ENCODE data around the gene SNTG2. TPM values are rescaled to one million over a fixed set of nuclear protein-coding genes. Genes with fewer than 3 reads are reported as not detected.

SNTG2 gene
- total RNA-seq, 4 donors from 2014 or later = 1.7 to 5.9 (median 2.0) TPM; not detected in 1

DNA sequence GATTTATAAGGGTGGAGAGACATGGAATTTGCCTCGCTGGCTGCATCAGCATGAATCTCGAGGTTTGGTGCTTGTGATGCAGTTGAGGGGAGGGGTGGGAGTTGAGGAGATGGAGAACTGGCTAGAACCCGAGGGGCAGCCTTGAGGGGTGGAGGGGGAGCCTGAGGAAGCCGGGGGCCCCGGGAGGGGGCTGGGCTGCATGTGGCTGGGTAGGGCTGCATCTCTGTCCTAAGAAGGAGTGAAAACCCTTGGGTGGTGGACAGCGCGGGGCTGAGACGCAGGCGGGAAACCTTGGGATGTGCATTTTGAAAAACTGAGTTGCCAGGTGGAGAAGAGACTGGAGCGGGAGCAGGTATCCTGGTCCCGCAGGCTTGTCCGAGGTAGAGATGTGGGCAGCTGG, 64.2 kb downstream of the SNTG2 start:
- no peak overlapping the region for H3K27ac ChIP-seq
- no peak for DNase-seq
- H3K4me3 ChIP-seq = no peak overlapping the region
- H3K27me3 ChIP-seq = no peaks in the 10 kb centered on the region
- intact Hi-C loops (cut with DNase I) = no loop called here
- H3K9me3 ChIP-seq = no peaks in the 10 kb centered on the region
- no peak for TF ChIP-seq POLR2A (IDR thresholded peaks at IDR 0.05)
- TF ChIP-seq, protein P1, sequence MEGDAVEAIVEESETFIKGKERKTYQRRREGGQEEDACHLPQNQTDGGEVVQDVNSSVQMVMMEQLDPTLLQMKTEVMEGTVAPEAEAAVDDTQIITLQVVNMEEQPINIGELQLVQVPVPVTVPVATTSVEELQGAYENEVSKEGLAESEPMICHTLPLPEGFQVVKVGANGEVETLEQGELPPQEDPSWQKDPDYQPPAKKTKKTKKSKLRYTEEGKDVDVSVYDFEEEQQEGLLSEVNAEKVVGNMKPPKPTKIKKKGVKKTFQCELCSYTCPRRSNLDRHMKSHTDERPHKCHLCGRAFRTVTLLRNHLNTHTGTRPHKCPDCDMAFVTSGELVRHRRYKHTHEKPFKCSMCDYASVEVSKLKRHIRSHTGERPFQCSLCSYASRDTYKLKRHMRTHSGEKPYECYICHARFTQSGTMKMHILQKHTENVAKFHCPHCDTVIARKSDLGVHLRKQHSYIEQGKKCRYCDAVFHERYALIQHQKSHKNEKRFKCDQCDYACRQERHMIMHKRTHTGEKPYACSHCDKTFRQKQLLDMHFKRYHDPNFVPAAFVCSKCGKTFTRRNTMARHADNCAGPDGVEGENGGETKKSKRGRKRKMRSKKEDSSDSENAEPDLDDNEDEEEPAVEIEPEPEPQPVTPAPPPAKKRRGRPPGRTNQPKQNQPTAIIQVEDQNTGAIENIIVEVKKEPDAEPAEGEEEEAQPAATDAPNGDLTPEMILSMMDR (IDR thresholded peaks at IDR 0.05) = no peak
- WGBS, 2 donors = 80 to 83% methylated on average over 10 to 12 of the region's 12 CpGs
- H3K36me3 ChIP-seq = no peaks in the 10 kb centered on the region
- H3K4me1 ChIP-seq = peaks cover 0 to 6% (median 0%) of the 10 kb centered on the region in 3 donors

DNA sequence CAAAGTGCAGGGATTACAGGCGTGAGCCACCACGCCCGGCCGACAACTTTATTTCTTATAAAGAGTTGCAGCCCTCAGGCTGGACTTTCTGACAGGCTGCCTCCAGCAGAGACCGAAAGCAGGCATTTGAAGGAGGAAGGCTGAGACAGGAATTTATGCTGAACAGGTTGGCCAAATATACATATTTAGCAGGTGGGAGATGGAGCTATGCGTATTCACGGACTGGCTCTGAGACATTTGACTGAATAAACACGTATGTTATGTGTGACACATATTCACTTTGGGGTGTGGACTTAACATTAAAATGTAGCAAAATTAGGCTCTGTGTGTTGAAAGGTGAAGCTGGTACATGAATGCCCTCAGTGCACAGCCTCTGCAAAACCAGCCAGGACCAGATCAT, 65.9 kb downstream of the SNTG2 start:
- 76 to 100% methylated on average over 2 to 4 of the region's 8 CpGs for WGBS, 2 donors
- no peak for TF ChIP-seq POLR2A (IDR thresholded peaks at IDR 0.05)
- TF ChIP-seq, protein P1 (IDR thresholded peaks at IDR 0.05) = no peak
- H3K9me3 ChIP-seq = no peaks in the 10 kb centered on the region
- H3K4me3 ChIP-seq = no peak overlapping the region
- H3K4me1 ChIP-seq = no peaks in the 10 kb centered on the region
- DNase-seq = no peak
- H3K27ac ChIP-seq = no peak overlapping the region
- intact Hi-C loops (cut with DNase I) = no loop called here
- H3K36me3 ChIP-seq = no peaks in the 10 kb centered on the region
- H3K27me3 ChIP-seq = no peaks in the 10 kb centered on the region

DNA sequence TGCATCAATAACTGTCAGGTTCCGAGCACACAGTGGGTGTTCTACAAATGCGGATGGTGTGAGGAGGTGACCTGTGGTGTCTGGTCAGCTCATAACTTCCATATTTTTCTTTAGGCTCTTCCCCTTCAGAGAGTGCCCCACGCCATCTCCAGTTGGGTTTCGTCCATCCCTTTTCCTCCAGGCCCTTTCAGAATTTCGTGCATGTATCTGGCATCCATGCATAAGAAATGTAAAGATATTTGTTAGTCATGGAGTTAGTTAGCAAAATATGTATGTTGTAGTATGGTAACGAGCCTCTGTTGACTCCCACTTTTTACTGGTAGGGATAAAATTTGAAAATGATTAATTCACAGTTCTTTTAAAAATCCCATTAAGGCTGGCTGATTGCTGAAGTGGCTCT, 67.2 kb downstream of the SNTG2 start:
- Histone ChIP-seq H3K27me3 (no peaks in the 10 kb centered on the region), H3K4me3 (no peak overlapping the region), H3K9me3 (no peaks in the 10 kb centered on the region), H3K4me1 (no peaks in the 10 kb centered on the region), H3K27ac (no peak overlapping the region), H3K36me3 (no peaks in the 10 kb centered on the region)
- no peak for DNase-seq
- no peak for TF ChIP-seq POLR2A (IDR thresholded peaks at IDR 0.05)
- TF ChIP-seq, protein P1 (IDR thresholded peaks at IDR 0.05) = no peak
- intact Hi-C loops (cut with DNase I) = no loop called here
- 67 to 69% methylated on average over 6 of the region's 6 CpGs for WGBS, 2 donors

DNA sequence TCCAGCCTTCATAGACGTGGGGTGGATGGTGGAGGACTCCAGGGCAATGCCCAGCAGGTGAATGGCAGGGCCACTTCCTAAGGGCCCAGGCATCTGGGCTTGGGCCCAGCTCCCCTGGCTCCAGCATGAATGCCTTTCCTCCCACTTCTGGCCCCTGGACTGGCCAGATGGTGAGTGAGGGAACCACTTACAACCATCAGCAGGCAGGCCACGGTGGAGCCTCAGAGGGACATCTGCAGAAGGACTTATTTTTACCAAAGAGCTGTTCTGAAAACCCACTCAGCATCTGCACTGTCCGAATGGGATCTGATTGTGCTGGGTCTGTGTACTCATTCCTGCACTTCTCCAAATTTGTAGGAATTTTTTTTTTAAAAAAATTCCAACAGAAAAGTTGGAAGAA, 69.6 kb downstream of the SNTG2 start:
- H3K4me1 ChIP-seq = no peaks in the 10 kb centered on the region
- no peak overlapping the region for H3K4me3 ChIP-seq
- H3K27ac ChIP-seq = no peak overlapping the region
- H3K27me3 ChIP-seq = no peaks in the 10 kb centered on the region
- intact Hi-C loops (cut with DNase I) = no loop called here
- no peak for TF ChIP-seq POLR2A (IDR thresholded peaks at IDR 0.05)
- TF ChIP-seq, protein P1 (IDR thresholded peaks at IDR 0.05) = no peak
- H3K36me3 ChIP-seq = no peaks in the 10 kb centered on the region
- DNase-seq = no peak
- H3K9me3 ChIP-seq = no peaks in the 10 kb centered on the region
- WGBS, 2 donors = 66 to 69% methylated on average over 3 of the region's 3 CpGs

DNA sequence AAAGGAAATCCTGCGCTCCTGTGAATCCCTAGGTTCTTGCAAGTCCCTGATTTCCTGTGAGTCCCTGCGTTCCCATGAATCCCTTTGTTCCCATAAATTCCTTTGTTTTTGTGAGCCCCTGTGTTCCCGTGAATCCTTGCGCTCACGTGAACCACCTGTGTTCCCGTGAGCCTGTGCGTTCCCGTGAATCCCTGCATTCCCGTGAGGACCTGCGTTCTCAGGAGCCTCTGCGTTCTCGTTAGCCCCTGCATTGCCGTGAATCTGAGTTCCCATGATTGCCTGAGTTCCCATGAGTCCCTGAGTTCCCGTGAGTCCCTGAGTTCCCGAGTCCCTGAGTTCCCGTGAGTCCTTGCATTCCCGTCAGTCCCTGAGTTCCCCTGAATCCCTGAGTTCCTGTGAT, 71.5 kb downstream of the SNTG2 start:
- intact Hi-C loops (cut with DNase I) = no loop called here
- H3K9me3 ChIP-seq = no peaks in the 10 kb centered on the region
- 89 to 93% methylated on average over 17 of the region's 17 CpGs for WGBS, 2 donors
- H3K27ac ChIP-seq = no peak overlapping the region
- DNase-seq = no peak
- H3K27me3 ChIP-seq = no peaks in the 10 kb centered on the region
- H3K4me3 ChIP-seq = no peak overlapping the region
- TF ChIP-seq, protein P1 (IDR thresholded peaks at IDR 0.05) = no peak
- TF ChIP-seq POLR2A (IDR thresholded peaks at IDR 0.05) = no peak
- H3K36me3 ChIP-seq = no peaks in the 10 kb centered on the region
- no peaks in the 10 kb centered on the region for H3K4me1 ChIP-seq

Measured in esophagus squamous epithelium (tissue), 5 donors.